Muscle layer of colon (tissue), 2 donors: ENCODE data around the gene UGT3A1.
"Not testable (repeated sequence)": the region's sequence is repeated elsewhere in the genome, so short reads cannot be mapped to it uniquely, and the experiment has no call there.

Source experiments
- H3K27ac ChIP-seq: one replicate; pipeline ENCODE4 v1.7.0; 2013; ENCODE audit warnings: low read depth, mild to moderate bottlenecking, low read length, moderate library complexity
- H3K27me3 ChIP-seq, 2 donors: one replicate each; pipeline ENCODE4 v1.7.0; 2013; ENCODE audit warnings: low read length in 2 of 2, mild to moderate bottlenecking in 2 of 2; ENCODE audit not compliant: insufficient read depth in 2 of 2, control insufficient read depth in 1 of 2
- H3K36me3 ChIP-seq: one replicate; pipeline ENCODE4 v1.7.0; 2013; ENCODE audit warnings: mild to moderate bottlenecking, low read length; ENCODE audit not compliant: insufficient read depth
- H3K4me1 ChIP-seq: one replicate; pipeline ENCODE4 v1.7.0; 2013; ENCODE audit warnings: mild to moderate bottlenecking, low read length; ENCODE audit not compliant: insufficient read depth
- H3K4me3 ChIP-seq, 2 donors: one replicate each; pipeline ENCODE4 v1.7.0; 2013; ENCODE audit warnings: low read length in 2 of 2, low read depth in 1 of 2, mild to moderate bottlenecking in 1 of 2, moderate library complexity in 1 of 2
- H3K9ac ChIP-seq: one replicate; pipeline ENCODE4 v1.7.0; 2013; ENCODE audit warnings: low read length
- H3K9me3 ChIP-seq: one replicate; pipeline ENCODE4 v1.7.0; 2013; ENCODE audit warnings: mild to moderate bottlenecking, low read length
- donor health status: abdominal sarcoma.
- donor health status: Adenocarcinoma of cecum.

UGT3A1 gene

GRCh38 chr5:35987776-35988175 is 3.4 kb downstream of the UGT3A1 start:
- Histone ChIP-seq H3K27ac (no peak overlapping the region), H3K9me3 (no peaks in the 10 kb centered on the region)

GRCh38 chr5:35979715-35980114 is 11.5 kb downstream of the UGT3A1 start:
- Histone ChIP-seq H3K36me3 (no peaks in the 10 kb centered on the region), H3K9ac (no peak overlapping the region), H3K27ac (no peak overlapping the region), H3K9me3 (no peaks in the 10 kb centered on the region), H3K27me3 (no peaks in the 10 kb centered on the region), H3K4me1 (no peaks in the 10 kb centered on the region), H3K4me3 (no peak overlapping the region)

More at GRCh38 chr5:35987776-35988175, 3.4 kb downstream of the UGT3A1 start:
- no peaks in the 10 kb centered on the region for H3K27me3 ChIP-seq
- no peak overlapping the region for H3K9ac ChIP-seq
- H3K4me1 ChIP-seq: no peaks in the 10 kb centered on the region
- no peaks in the 10 kb centered on the region for H3K36me3 ChIP-seq
- no peak overlapping the region for H3K4me3 ChIP-seq

GRCh38 chr5:35976859-35977258 is 14.3 kb downstream of the UGT3A1 start:
- H3K9me3 ChIP-seq, H3K36me3 ChIP-seq, H3K4me1 ChIP-seq, H3K4me3 ChIP-seq, H3K27me3 ChIP-seq, H3K27ac ChIP-seq, H3K9ac ChIP-seq: not testable (repeated sequence)

GRCh38 chr5:35974570-35974969 is 16.6 kb downstream of the UGT3A1 start:
- Histone ChIP-seq H3K4me1 (no peaks in the 10 kb centered on the region), H3K9me3 (no peaks in the 10 kb centered on the region), H3K27ac (no peak overlapping the region), H3K4me3 (no peak overlapping the region), H3K36me3 (no peaks in the 10 kb centered on the region), H3K27me3 (no peaks in the 10 kb centered on the region), H3K9ac (no peak overlapping the region)

- Histone ChIP-seq H3K4me3 (no peak overlapping the region), H3K9me3 (no peaks in the 10 kb centered on the region), H3K36me3 (no peaks in the 10 kb centered on the region), H3K27ac (no peak overlapping the region), H3K9ac (no peak overlapping the region), H3K4me1 (no peaks in the 10 kb centered on the region), H3K27me3 (no peaks in the 10 kb centered on the region)
Observed at GRCh38 chr5:35971878-35972210, 19.3 kb downstream of the UGT3A1 start.

- H3K9me3 ChIP-seq: no peaks in the 10 kb centered on the region
- H3K27me3 ChIP-seq: no peaks in the 10 kb centered on the region
- no peak overlapping the region for H3K9ac ChIP-seq
- no peak overlapping the region for H3K27ac ChIP-seq
- no peaks in the 10 kb centered on the region for H3K4me1 ChIP-seq
- H3K4me3 ChIP-seq: no peak overlapping the region
- no peaks in the 10 kb centered on the region for H3K36me3 ChIP-seq
Observed at GRCh38 chr5:35971186-35971877, 19.9 kb downstream of the UGT3A1 start.

GRCh38 chr5:35963381-35963843 is 27.8 kb downstream of the UGT3A1 start:
- no peaks in the 10 kb centered on the region for H3K27me3 ChIP-seq
- H3K4me1 ChIP-seq: no peaks in the 10 kb centered on the region
- no peak overlapping the region for H3K9ac ChIP-seq
- no peak overlapping the region for H3K27ac ChIP-seq
- H3K4me3 ChIP-seq: no peak overlapping the region
- H3K36me3 ChIP-seq: no peaks in the 10 kb centered on the region
- H3K9me3 ChIP-seq: no peaks in the 10 kb centered on the region

GRCh38 chr5:35960328-35960727 is 30.9 kb downstream of the UGT3A1 start:
- H3K27me3 ChIP-seq: no peaks in the 10 kb centered on the region
- H3K4me1 ChIP-seq: no peaks in the 10 kb centered on the region
- no peaks in the 10 kb centered on the region for H3K36me3 ChIP-seq
- H3K9ac ChIP-seq: no peak overlapping the region
- H3K27ac ChIP-seq: no peak overlapping the region
- no peak overlapping the region for H3K4me3 ChIP-seq
- H3K9me3 ChIP-seq: no peaks in the 10 kb centered on the region

GRCh38 chr5:35956429-35956828 is 34.8 kb downstream of the UGT3A1 start:
- Histone ChIP-seq H3K36me3 (no peaks in the 10 kb centered on the region), H3K9ac (no peak overlapping the region), H3K27ac (no peak overlapping the region), H3K9me3 (no peaks in the 10 kb centered on the region), H3K4me3 (no peak overlapping the region), H3K4me1 (no peaks in the 10 kb centered on the region), H3K27me3 (no peaks in the 10 kb centered on the region)

GRCh38 chr5:35954175-35954574 is 37.0 kb downstream of the UGT3A1 start:
- no peaks in the 10 kb centered on the region for H3K27me3 ChIP-seq
- H3K9me3 ChIP-seq: no peaks in the 10 kb centered on the region
- no peak overlapping the region for H3K4me3 ChIP-seq
- H3K9ac ChIP-seq: no peak overlapping the region
- H3K36me3 ChIP-seq: no peaks in the 10 kb centered on the region
- H3K27ac ChIP-seq: no peak overlapping the region
- H3K4me1 ChIP-seq: no peaks in the 10 kb centered on the region

GRCh38 chr5:35947085-35947484 is 44.1 kb downstream of the UGT3A1 start:
- no peak overlapping the region for H3K4me3 ChIP-seq
- no peaks in the 10 kb centered on the region for H3K4me1 ChIP-seq
- H3K9ac ChIP-seq: no peak overlapping the region
- H3K27ac ChIP-seq: no peak overlapping the region
- H3K27me3 ChIP-seq: no peaks in the 10 kb centered on the region
- no peaks in the 10 kb centered on the region for H3K9me3 ChIP-seq
- no peaks in the 10 kb centered on the region for H3K36me3 ChIP-seq

GRCh38 chr5:35939639-35940038 is 51.6 kb downstream of the UGT3A1 start:
- Histone ChIP-seq H3K9me3 (no peaks in the 10 kb centered on the region), H3K9ac (no peak overlapping the region), H3K4me3 (no peak overlapping the region), H3K4me1 (no peaks in the 10 kb centered on the region), H3K36me3 (no peaks in the 10 kb centered on the region), H3K27me3 (no peaks in the 10 kb centered on the region), H3K27ac (no peak overlapping the region)
